MCF 10A (cell line): ENCODE results near the gene TSSC4. TPM values are rescaled to one million over a fixed set of nuclear protein-coding genes. Genes with fewer than 3 reads are reported as not detected.

Experiments
- BruUV-seq: library from RNA; stranded (reverse); fragments of 400-500 nt; replicated peaks from 2 replicates; lab custom pipeline; 2021; lab: Mats Ljungman, UMichigan
- CTCF ChIA-PET: fragments of 300-600 bp; sonication (Branson Sonifier 250); formaldehyde crosslinking; extraction: SDS; loops from one replicate; lab custom pipeline; 2021; ENCODE audit warnings: antibody characterized with exemption, inconsistent platforms; lab: Yijun Ruan, JAX
- POLR2A ChIA-PET: fragments of 300-600, 350-650 bp; sonication (Branson Sonifier 250); formaldehyde crosslinking; extraction: SDS; loops from one replicate; lab custom pipeline; 2020; ENCODE audit warnings: antibody characterized with exemption, inconsistent platforms; lab: Yijun Ruan, JAX
- DNase-seq: peaks from one replicate; pipeline ENCODE4 v3.0.0-alpha.2; 2018; ENCODE audit not compliant: unreplicated experiment
- H3K27ac Mint-ChIP-seq: one replicate; pipeline ENCODE4 v1.8.0; 2022; ENCODE audit warnings: mild to moderate bottlenecking, low read depth, mixed read lengths; ENCODE audit not compliant: unreplicated experiment
- H3K27me3 Mint-ChIP-seq: one replicate; pipeline ENCODE4 v1.8.0; 2022; ENCODE audit warnings: mixed read lengths; ENCODE audit not compliant: insufficient read depth, unreplicated experiment
- H3K36me3 Mint-ChIP-seq: one replicate; pipeline ENCODE4 v1.8.0; 2022; ENCODE audit warnings: mild to moderate bottlenecking, moderate library complexity, mixed read lengths; ENCODE audit not compliant: insufficient read depth, unreplicated experiment
- H3K4me1 Mint-ChIP-seq: one replicate; pipeline ENCODE4 v1.8.0; 2022; ENCODE audit warnings: mixed read lengths; ENCODE audit not compliant: insufficient read depth, unreplicated experiment
- H3K4me3 Mint-ChIP-seq: one replicate; pipeline ENCODE4 v1.8.0; 2022; ENCODE audit warnings: mild to moderate bottlenecking, moderate library complexity, mixed read lengths; ENCODE audit not compliant: unreplicated experiment
- H3K9me3 Mint-ChIP-seq: one replicate; pipeline ENCODE4 v1.8.0; 2022; ENCODE audit warnings: mixed read lengths; ENCODE audit not compliant: unreplicated experiment
- intact Hi-C: fragments of 100-400 bp; cut with micrococcal nuclease; formaldehyde crosslinking; loops from 2 replicates; pipeline ENCODE4 v1.14.1; 2022
- total RNA-seq: library from RNA; stranded (reverse); gene quantifications from 2 replicates; pipeline ENCODE4 v1.2.3, GENCODE V29; 2022
- TF ChIP-seq, protein P1 (sequence below): fragments of 200-600 bp; IDR thresholded peaks from one replicate; pipeline ENCODE4 v1.8.0; 2022; ENCODE audit warnings: antibody characterized with exemption, mild to moderate bottlenecking; ENCODE audit not compliant: unreplicated experiment

The TSSC4 gene
- total RNA-seq, 1 experiment from 2014 or later, result 70.3 TPM

DNA sequence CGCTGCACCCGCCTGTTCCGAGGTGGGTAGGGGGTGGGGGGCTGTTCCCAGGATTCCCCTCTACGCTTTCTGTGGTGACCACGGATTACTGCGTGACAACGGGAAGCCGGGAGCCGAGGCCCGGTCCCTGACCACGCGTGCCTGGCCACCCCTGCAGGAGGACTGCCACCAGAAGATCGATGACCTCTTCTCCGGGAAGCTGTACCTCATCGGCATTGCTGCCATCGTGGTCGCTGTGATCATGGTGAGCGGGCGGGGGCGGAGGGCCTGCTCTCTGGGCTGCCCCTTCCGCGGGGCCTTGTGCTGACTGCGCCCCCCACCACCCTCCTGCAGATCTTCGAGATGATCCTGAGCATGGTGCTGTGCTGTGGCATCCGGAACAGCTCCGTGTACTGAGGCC is 4.1 kb upstream of the TSSC4 start:
- H3K4me1 Mint-ChIP-seq, result no peaks in the 10 kb centered on the region
- H3K27me3 Mint-ChIP-seq, result no peaks in the 10 kb centered on the region
- H3K9me3 Mint-ChIP-seq, result no peaks in the 10 kb centered on the region
- intact Hi-C loops, result no loop called here
- H3K36me3 Mint-ChIP-seq, result peaks cover 32% of the 10 kb centered on the region
- no TSS peak for BruUV-seq
- ChIA-PET POLR2A (no interaction called here), CTCF (interaction anchor here (0.6 to 0.7 kb wide), 2 partner anchors 31 to 276 kb away, joined by 3 read pairs; no protein-coding TSS in a partner anchor)
- TF ChIP-seq, protein P1, sequence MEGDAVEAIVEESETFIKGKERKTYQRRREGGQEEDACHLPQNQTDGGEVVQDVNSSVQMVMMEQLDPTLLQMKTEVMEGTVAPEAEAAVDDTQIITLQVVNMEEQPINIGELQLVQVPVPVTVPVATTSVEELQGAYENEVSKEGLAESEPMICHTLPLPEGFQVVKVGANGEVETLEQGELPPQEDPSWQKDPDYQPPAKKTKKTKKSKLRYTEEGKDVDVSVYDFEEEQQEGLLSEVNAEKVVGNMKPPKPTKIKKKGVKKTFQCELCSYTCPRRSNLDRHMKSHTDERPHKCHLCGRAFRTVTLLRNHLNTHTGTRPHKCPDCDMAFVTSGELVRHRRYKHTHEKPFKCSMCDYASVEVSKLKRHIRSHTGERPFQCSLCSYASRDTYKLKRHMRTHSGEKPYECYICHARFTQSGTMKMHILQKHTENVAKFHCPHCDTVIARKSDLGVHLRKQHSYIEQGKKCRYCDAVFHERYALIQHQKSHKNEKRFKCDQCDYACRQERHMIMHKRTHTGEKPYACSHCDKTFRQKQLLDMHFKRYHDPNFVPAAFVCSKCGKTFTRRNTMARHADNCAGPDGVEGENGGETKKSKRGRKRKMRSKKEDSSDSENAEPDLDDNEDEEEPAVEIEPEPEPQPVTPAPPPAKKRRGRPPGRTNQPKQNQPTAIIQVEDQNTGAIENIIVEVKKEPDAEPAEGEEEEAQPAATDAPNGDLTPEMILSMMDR, result no peak
- no peak overlapping the region for H3K4me3 Mint-ChIP-seq
- no peak for DNase-seq
- H3K27ac Mint-ChIP-seq, result no peak overlapping the region

DNA sequence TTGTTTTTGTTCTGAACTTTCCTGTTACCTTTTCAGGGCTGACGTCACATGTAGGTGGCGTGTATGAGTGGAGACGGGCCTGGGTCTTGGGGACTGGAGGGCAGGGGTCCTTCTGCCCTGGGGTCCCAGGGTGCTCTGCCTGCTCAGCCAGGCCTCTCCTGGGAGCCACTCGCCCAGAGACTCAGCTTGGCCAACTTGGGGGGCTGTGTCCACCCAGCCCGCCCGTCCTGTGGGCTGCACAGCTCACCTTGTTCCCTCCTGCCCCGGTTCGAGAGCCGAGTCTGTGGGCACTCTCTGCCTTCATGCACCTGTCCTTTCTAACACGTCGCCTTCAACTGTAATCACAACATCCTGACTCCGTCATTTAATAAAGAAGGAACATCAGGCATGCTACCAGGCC is 3.5 kb upstream of the TSSC4 start:
- intact Hi-C loops, result no loop called here
- CTCF ChIA-PET, result no interaction called here
- Mint-ChIP-seq H3K27ac (peak overlapping the region; percentile 72), H3K36me3 (peaks cover 32% of the 10 kb centered on the region), H3K9me3 (no peaks in the 10 kb centered on the region), H3K27me3 (no peaks in the 10 kb centered on the region), H3K4me1 (no peaks in the 10 kb centered on the region), H3K4me3 (no peak overlapping the region)
- DNase-seq, result no peak
- BruUV-seq, result TSS peak; percentile 38
- TF ChIP-seq, protein P1, result no peak
- POLR2A ChIA-PET, result no interaction called here

DNA sequence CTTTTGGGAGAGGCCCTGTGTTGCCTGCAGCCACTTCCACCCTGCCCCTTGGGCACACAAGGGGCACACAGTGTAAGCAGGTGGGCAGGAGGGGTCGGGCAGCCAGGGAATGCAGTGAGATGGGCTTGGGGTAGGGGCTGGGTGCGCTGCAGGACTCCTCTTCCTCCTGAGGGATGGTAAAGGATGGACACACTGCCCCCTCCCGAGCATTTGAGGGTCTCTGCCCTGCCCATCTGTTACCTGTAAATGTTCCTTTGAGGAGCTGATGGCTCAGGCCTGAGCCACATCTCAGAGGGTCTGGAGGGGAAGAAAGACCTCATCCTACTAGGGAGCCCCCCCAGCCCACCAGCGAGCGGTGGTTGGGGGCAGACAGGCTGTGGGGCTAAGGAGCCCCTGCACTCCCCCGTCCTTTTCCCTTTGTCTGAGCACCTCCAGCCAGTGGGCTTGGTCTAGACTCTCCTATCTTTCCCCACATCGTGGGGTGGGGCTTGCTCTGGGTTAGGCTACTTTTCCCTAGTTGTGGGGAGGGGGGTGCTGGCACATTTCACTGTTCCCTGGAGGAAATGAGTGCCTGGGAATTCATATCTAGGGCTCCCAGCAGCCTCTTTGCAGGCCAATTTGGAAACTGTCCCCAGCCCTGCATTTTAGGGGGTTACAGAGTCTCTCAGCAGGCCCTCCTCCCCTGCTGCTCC is 1.7 kb upstream of the TSSC4 start:
- Mint-ChIP-seq H3K27me3 (no peaks in the 10 kb centered on the region), H3K4me3 (peak overlapping the region; percentile 86), H3K36me3 (peaks cover 41% of the 10 kb centered on the region), H3K4me1 (no peaks in the 10 kb centered on the region), H3K9me3 (no peaks in the 10 kb centered on the region), H3K27ac (peak overlapping the region; percentile 94)
- ChIA-PET POLR2A (interaction anchor here (0.6 to 3.2 kb wide), 5 partner anchors 8 to 181 kb away, joined by 3 to 30 read pairs (median 9); partner anchors contain the start of gene CD81), CTCF (interaction anchor here (0.5 to 3.5 kb wide), 7 partner anchors 8 to 808 kb away, joined by 3 to 22 read pairs (median 4); no protein-coding TSS in a partner anchor)
- TF ChIP-seq, protein P1, result no peak
- DNase-seq, result no peak
- intact Hi-C loops, result no loop called here
- BruUV-seq, result no TSS peak

DNA sequence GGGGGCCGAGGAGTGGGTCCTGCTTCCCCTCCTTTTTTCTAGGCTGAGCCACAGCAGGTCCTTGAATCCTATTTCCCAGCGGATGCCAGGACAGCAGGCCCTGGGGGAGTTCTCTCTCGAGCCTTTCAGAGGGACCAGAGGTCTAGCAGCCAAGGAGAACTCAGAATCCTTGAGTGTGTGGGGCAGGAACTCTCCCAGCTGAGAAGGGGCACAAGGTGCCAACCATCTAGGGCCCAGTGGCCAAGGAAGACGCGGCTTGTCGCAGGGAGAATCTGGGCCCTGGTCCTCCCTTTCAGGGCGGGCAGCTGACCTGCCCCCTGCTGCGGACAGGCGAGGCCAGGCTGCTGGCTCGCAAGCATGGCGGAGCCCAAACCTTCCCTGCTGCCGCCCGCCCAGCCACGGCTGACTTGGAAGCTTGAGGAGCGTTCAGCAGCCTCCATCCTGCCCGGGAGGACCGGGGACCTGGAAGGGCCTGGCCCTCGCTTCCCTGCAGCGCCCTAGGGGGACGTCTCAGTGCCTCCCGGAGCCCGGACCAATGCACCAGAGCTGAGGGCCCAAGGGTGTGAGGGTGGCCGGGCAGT is 972 bp upstream of the TSSC4 start:
- BruUV-seq, result no TSS peak
- DNase-seq, result peak; percentile 19
- peak overlapping the region; percentile 86 for H3K4me3 Mint-ChIP-seq
- no peaks in the 10 kb centered on the region for H3K9me3 Mint-ChIP-seq
- intact Hi-C loops, result loop anchor here (1.0 kb wide), 2 partner anchors 20 to 94 kb away; no protein-coding TSS in a partner anchor
- H3K4me1 Mint-ChIP-seq, result no peaks in the 10 kb centered on the region
- ChIA-PET POLR2A (interaction anchor here (0.6 to 3.2 kb wide), 11 partner anchors 9 to 561 kb away, joined by 3 to 30 read pairs (median 4); partner anchors contain the start of genes CD81, PHLDA2 and TNNI2), CTCF (interaction anchor here (0.5 to 3.5 kb wide), 9 partner anchors 9 to 132 kb away, joined by 3 to 28 read pairs (median 4); no protein-coding TSS in a partner anchor)
- H3K27me3 Mint-ChIP-seq, result no peaks in the 10 kb centered on the region
- H3K36me3 Mint-ChIP-seq, result peaks cover 42% of the 10 kb centered on the region
- H3K27ac Mint-ChIP-seq, result peak overlapping the region; percentile 94
- TF ChIP-seq, protein P1, result no peak
